Muscle of back (tissue), 11 donors: ENCODE data around the gene HES5. TPM values are rescaled to one million over a fixed set of nuclear protein-coding genes. Genes with fewer than 3 reads are reported as not detected.

Source experiments
- DNase-seq, 3 donors: peaks; one replicate each; pipeline versions ENCODE4 v3.0.0 to v3.0.0-alpha.2; 2013
- polyA plus RNA-seq, 10 donors: library from polyadenylated mRNA; unstranded; fragments of 120-200 nt; gene quantifications; one replicate each; pipeline ENCODE4 v1.2.1, GENCODE V29; 2013; ENCODE audit not compliant: insufficient read length in 10 of 10

Gene HES5
- polyA plus RNA-seq, 10 donors = 0.18 to 1.0 (median 0.55) TPM

DNA sequence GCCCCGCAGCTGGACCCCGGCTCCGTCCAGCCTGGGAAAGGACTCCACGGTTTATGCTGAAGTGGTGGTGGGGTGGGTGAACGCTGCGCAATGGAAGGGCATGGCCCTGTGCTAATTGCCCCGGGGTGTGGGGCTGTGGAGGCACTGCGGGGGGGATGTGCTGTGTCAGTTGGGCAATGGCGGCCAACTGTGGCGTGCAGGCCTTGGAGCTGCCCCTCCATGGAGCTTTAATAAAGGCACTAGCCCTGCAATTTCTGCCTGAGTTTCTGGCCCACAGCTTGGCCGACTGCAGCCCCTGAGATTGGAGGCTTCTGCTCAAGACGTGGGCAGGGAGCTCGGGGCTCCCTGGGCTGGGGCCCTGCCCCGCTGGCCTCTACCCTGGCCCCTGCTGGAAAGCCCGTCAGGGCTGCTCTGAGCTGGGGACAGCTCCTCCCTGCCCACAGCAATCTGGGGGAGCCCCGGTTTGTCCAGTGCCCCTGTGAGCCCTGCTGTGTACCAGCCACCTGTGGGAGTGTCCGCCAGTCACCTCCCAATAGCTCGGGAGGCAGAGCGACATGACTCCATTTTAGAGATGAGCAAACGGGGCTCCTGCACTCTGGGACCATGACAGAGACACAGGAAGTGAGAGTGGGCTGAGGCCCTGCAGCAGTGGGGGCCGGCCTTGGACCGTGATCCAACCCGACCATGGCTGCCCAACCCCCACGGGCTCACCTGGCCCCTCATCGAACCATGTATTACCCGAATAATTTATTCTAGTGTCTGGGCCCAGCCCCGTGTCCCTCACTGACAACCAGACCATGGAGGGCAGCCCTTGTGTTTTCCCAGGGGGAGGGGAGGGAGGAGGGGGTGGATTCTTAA, 17.4 kb upstream of the HES5 start:
- DNase-seq = no peak

DNA sequence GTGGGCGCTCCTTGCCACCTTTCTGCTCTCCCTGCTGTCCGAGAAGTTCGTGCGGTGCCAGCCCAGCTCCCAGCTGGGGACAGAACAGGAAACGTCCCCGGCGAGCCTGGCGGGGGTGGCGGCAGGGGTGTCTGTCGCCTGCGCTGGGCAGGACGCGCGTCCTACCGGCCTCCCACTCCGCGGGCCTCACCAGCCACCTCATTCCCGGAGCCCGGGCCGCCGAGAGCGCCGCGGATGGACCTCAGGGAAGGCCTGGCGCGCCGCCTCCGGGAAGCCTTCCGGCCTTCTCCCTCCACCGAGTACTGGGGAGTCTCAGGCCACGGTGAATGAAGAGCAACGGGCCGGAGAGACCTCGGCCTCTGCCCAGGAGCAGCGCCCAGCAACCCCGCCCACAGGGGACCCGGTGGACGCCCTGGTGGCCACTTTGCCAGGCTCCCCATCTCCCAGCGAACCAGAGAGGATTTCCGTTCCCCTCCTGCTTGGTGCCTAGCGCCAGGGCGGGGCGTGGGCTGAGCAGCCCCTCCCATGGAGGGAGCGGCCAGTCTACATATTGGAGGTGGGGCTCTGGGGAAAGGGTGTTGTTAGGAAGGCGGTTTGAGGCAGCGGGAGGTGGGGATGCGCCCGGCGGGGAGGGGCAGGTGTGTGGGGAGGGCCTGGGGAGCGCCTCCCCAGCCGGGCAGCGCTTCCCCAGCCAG, 16.6 kb upstream of the HES5 start:
- peak in 2 of 3 donors; percentile 66 to 89 for DNase-seq

DNA sequence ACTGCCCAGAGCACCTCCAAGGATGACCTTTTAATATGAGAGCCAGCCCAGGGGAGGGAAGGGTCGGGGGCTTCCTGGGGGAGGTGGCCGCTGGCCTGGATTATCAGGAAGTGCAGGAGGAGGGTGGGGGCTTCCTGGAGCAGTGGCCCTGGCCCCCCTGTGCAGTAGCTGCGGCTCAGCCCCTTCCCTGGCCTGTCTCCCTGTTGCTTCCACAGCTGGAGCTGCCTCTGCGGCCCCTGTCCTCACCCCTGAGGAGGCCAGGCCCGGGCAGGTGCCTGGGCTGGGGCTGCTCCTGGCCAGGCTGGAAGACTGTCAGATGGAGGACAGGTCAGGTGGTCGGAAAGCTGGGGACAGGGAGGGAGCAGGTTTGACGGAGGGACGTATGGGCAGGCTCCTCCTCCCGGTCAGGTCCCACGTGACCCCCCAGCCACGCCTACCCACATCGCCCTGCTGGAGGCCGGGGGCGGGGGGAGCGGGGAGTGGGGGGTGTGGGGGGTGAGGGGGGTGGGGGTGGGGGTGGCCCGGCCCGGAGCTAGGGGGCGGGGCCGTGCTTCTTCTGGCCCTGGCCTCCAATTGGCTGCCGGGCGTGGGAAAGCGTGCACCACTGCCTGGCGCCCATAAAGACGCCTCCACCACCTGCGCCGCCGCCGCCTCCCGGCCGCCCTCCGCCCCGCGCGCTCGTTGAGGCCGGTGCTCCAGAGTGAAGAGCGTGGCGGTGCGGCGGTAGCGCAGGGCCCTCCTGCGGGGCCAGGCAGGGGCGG, 15.9 kb upstream of the HES5 start:
- DNase-seq = peak in 2 of 3 donors; percentile 57 to 84

DNA sequence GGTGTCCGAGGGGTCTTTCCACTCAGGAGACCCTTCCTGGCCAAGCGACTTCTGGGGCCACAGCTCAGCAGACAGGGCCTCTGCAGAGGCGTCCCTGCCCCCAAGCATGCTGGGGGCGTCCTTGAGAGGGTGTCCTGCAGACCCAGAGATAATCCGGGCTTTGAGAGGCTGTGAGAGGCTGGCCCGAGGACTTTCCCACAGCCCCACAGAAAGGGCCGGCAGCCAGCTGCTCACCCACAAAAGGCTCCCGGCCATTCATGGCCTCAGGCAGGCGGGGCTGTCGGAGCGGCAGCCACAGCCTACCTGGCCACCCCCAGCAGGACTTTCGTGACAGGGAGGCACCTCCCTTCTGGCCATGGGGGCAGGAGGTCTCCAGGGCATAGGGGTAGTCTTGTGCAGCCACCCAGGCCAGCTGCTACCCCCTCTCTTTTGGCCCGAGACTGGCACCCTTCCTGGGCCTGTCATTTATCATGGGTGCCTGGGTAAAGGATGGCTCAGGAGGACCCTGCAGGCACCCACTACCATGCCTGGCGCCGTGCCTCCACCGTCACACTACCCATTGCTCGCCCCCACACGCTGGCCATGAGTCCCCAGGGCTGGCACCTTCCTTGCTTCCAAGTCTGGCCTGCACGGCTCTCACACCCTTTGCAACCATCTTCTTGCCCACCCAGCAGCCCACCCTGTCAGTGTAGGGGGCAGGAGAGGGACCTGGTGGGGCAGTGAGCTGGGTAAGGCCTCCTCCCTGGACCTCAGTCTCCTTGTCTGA, 15.0 kb upstream of the HES5 start:
- DNase-seq = no peak

DNA sequence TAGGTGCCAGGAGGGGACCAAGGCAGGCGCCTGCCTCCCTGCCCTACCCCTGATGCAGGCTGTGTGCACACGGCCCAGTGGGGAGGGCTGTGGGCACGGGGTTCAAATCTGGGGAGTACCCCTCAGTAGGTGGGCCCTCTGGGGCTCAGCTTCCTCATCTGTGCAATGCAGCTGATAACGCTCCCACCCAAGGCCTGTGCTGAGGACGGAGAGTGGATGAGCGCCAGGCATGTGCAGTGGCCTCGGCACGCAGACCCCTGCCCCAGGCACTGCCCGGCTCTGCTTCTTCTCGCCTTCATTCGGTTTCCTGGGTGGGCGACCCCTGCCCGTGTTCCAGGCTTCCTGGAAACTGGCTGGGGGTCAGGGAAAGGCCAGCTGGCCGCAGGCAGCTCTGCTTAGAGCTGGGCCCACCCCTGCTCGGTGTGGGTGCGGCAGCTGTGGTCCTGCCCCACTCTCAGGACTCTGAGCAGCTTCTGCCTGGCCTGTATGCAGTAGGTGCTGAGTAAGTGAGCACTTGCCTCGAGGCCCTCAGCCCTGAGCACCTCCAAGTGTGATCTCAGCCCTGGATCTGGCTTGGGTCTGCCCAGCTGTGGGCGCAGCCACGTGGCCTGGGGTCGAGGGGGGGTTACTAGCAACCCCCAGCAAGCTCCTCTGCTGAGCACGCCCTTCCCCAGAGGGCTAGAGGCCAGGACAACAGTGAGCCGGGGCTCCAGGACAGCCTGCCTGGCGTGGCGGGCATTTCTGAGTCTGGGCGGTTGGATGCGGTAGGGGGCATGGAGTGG, 14.2 kb upstream of the HES5 start:
- peak in 1 of 3 donors; percentile 83 for DNase-seq

DNA sequence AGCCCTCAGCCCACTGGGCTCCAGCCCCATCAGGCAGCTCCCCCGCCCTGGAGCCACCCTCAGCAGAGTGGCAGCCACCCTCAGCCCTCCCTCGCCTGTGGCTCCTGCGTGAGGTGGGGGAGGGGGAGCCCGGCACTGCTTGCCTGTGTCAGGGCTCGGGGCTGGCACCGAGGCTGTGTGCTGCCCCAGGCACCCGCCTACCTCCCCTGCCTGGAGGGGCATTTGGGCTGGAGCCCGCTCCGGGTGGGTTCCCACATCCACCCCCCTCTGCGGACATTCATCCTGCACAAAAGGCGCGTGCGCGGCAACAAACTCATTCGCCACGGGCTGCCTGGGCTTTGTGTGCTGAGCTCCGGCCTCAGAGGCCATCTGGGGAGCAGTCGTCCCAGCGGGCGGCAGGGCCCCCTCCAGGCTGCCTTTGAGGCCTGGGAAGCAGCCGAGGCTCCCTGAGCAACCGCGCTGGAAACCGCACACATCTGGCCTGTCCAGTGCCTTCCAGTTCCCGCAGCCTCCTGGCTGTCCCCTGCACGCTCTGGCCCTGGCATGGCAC, 13.6 kb upstream of the HES5 start:
- DNase-seq = no peak

DNA sequence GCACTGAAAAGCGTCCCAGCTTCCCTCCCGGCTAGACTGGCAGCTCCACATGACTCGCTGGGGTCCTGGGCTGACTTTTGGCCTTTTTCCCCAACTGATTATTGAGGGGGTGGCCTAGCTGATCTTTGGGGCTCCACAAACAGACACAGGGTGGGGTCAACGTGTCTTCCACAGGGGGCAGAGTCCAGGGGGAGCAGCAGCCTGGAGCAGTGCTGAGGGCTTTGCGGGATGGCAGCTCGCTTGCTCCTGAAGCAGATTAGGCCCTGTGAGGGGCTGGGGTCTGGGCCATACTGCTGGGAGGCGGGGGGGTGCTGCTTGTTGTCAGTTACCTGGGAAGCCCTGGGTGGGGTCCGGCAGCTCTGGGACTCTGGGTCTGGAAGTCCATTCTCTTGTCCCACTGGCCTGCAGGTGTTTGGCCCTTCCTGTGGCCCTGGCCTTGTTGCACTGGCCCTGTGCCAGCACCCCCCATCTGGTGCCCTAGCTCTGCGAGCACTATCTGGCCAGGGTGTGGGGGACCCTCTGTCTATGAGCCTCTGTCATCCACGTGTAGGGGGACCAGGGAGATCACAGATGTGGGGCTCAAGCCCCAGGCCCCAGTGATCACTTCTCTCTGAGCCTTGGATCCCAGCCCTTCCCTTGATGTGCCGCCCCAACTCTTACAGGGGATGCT, 12.3 kb upstream of the HES5 start:
- no peak for DNase-seq

DNA sequence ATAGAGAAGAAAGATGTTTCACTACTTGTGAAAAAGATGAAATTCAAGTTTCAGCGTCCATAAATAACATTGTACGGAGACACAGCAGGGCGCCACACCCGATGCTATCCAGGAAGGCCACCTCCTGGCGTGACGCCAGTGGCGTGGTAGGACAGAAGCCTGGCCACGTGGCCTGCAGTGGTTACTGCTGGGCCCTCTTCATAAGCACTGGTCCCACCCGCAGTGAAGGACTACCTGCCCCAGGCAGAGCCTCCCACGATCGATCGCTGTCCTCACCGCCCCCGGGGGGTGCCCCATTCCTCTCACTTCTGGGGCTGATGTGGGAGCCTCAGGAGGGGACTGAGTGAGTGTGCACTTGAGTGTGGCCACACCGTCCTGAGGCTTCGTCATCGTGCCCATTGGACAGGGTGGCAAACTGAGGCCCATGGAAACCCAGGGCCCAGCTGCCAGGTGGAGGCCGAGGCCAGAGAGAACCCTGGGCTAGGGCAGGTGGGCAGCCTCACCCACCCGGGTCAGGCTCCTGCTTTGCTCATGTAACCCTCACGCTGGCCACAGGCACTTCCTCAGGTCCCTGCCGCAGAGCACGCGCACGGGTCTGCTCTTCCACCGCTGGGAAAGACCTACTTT, 11.7 kb upstream of the HES5 start:
- no peak for DNase-seq

DNA sequence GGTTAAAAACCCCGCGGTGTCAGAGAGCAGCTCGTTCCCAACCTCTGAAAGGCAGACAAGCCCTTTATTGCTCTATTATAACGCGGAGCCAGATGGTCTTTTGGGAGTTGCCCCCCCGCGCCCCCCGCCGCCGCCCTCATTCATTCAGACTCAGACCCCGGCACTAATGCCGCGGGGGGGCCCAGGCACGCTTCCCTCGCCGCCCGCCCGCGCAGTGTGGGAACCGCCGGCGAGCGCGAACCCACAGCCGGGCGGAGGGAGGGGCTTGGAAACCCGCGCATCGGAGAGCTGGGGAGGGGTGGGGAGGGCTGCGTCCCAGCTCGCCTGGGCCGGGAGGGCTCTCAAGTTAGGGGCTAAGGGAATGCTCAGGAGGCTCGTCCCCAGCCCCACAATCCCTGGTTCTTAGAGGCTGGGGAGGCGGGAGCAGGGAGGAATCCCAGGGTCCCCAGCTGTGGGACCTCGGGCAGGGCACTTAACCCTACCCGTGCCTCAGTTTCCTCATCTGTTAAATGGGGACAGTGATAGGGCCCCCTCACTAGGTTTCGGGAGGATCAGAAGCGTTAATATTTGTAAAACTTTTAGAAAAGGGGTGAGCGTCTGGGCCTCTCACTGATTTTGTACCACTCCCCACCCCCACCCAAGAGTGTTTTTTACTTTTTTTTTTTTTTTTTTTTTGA, 10.9 kb upstream of the HES5 start:
- no peak for DNase-seq

DNA sequence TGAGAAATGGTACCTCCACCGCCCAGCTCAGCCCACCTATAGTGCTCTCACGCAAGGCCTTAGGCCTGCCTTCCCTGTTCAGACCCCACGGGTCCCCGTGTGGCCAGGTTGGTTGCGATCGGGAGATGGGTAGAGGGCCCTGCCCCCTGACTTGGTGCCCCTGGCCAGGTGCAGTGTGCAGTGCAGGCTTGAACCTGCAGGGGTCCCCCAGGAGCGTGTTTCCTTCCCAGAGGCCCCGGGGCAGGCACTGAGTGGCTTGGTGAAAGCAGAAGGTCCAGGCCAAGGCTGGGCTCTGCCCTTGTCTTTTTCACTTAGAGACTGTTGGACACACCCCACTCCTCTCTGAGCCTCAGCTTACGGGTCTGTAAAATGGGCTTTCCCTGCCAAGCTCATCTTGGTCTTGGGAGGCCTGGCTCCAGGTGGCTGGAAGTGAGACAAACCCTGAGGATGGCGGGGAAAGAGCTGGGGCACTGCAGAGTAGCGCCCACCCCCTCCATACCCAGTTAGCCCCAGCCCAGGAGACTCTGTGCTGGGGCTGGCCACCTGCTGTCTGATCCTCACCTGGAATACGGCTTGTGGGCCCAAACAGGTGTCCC, 9.3 kb upstream of the HES5 start:
- no peak for DNase-seq

DNA sequence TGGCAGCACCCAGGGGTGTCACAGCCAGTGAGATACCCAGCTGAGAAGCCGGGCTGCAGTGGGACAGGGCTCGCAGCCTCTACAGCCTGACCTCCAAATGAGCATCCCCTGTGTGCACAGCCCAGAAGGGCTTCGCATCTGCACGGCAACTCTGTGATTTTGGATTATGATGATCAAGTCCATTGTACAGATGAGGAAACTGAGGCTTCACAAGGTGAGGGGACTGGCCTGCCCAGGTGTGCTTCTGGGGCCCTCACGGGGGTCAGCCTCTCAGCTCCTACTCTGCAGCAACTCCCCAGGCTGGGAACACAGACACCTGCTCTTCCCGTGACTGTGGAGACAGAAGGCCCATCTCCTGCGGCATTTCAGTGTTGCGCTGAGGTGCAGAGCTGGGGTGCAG, 8.8 kb upstream of the HES5 start:
- DNase-seq = no peak

DNA sequence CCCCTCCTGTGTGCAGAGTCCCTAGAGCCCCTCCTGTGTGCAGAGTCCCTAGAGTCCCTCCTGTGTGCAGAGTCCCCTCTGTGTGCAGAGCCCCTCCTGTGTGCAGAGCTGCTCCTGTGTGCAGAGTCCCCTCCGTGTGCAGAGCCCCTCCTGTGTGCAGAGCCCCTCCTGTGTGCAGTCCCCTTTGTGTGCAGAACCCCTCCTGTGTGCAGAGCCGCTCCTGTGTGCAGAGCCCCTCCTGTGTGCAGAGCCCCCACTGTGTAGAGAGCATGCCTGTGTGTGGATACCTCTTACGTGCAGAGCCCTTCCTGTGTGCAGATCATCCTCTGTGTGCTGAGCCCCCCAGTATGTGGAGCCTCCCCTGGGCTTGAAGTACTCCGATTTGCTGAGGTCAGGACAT, 8.3 kb upstream of the HES5 start:
- no peak for DNase-seq

DNA sequence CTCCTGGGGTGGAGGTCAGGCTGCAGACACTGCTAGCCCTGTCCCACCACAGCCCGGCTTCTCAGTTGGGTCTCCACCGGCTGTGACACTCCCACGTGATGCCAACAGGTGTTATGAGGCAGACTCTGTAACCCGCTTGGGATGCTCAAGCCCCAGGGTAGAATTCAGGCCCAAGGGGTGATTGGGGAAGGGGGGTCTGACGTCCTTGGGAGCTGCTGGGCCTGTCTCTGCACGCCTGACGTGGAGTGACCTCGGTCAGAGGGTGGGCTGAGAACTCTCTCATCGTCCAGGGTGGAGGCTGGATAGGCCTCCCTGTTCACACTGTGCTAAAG, 7.7 kb upstream of the HES5 start:
- no peak for DNase-seq

DNA sequence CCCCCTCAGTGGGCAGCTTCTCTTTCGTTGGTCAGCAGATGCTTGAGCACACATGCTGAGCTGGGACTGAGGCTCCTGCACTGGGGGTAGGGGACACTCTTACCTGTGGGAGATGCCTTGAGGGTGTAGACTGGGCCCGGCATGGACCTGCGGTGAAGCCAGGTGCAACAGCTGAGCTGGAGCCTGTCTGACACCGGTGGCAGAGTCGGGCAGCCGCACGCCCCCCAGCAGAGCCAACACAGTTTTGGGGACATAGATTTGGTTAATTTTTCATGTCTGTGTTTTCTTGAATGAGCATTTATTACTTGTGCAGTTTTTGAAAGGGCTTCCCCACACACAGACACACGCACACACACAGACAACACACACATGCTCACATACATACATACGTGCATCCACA, 5.9 kb upstream of the HES5 start:
- DNase-seq = no peak

DNA sequence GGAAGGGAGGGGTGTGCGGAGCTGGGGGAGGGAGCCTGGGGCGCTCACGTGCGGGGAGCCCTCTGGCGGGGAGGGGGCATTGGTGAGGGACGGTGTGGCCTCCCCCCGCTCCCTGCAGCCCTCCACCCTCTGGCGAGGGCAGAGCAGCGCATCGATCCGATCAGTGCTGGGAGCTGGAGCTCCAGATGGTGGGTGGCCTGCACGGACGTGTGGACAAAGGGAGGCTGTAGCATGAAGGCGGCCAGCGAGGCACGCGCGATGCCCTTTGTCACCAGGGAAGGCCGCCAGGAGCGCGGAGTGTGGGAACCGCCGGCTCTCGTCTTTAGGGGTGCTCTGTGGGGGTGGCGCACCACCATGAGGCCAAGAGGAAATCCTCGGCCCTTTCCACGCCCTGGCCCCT, 5.4 kb upstream of the HES5 start:
- no peak for DNase-seq

DNA sequence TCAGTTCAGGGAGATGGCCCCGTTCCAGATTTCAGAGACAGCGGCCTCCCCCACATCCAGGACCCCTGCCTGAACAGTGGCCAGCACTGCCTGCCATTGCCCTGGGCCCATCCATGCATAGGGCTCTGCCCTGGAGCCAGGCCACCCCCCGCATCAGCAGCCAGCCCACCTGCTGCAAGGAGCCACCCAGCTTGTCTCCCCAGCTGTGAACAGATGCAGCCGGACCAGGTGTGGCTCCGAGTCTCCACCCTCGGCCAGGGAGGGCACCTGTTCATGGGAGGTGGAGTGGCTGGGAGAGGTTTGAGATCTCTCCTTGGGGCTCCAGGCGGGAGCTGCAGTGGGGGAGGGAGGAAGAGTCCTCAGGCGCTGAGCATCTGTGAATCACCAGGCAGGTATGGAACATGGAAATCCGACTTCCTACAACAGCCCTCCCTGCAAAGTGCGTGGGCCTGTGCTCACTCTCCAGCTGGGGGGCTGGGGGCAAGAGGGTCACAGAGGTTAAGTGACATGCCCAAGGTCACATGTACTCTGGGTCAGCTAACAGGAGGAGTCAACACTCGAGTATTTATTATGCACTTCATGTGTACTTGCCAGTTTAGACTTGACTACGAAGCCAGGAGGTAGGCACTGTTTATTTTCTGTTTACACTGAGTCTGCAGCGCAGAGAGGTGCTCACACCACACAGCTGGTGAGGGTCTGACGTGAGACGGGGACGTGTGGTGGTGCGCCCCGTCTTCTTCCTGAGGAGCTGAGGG, 4.8 kb upstream of the HES5 start:
- DNase-seq = no peak

DNA sequence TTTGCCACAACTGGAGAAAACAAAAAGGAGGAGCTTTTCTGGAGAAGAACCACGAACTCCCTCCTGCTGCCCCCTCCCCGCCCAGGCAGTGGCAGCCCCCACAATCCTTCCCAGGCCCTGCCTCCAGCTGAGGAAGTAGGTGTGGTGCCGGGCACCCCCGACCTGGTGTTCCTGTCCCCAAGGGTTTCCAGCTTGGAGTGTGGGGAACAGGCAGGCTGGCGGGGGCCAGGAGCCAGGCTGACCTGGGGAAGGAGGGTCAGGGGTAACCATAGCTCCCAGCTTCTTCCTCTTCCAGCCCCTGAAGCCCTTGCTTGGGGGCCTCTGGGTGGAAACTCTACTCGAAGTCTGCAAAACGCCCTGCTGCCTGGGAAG, 4.2 kb upstream of the HES5 start:
- DNase-seq = no peak

DNA sequence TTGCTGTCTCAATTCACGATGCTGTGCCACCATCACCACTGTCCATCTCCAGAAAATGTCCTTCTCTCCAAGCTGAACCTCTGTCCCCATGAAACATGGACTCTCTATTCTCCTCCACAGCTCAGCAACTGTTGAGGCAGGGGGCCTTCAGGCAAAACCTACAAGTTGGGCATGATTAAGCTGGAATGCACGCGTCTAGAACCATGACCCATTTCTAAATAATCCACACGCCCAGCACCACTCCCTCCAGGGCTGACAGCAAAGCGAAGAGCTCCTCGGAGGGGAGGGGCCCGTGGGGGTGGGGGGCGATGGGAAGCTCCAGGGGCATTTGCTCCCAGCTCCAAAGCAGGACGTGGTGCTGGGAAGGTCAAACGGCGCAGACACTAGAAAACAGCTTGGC, 3.3 kb upstream of the HES5 start:
- DNase-seq = no peak
